Upper lobe of right lung (tissue), 1 donor: ENCODE data around the gene PAQR6. TPM values are rescaled to one million over a fixed set of nuclear protein-coding genes. Genes with fewer than 3 reads are reported as not detected.

ENCODE experiments used
- ATAC-seq: fragments of 200-7000 bp; cut with Tn5 transposase; one replicate; pipeline ENCODE4 v1.9.1; 2020; ENCODE audit warnings: mild to moderate bottlenecking, moderate library complexity
- DNase-seq: peaks from one replicate; pipeline ENCODE4 v3.0.0-alpha.2; 2020
- H3K27ac ChIP-seq: fragments of 200-600 bp; one replicate; pipeline ENCODE4 v1.8.0; 2022
- H3K27me3 ChIP-seq: fragments of 200-600 bp; one replicate; pipeline ENCODE4 v1.8.0; 2022; ENCODE audit warnings: mild to moderate bottlenecking
- H3K36me3 ChIP-seq: fragments of 200-600 bp; one replicate; pipeline ENCODE4 v1.8.0; 2022
- H3K4me1 ChIP-seq: fragments of 200-600 bp; one replicate; pipeline ENCODE4 v1.8.0; 2022
- H3K4me3 ChIP-seq: fragments of 200-600 bp; one replicate; pipeline ENCODE4 v1.8.0; 2022; ENCODE audit warnings: mild to moderate bottlenecking
- H3K9me3 ChIP-seq: fragments of 200-600 bp; one replicate; pipeline ENCODE4 v1.8.0; 2022
- intact Hi-C: fragments of 100-400 bp; cut with DNase I; formaldehyde crosslinking; loops from one replicate; pipeline ENCODE4 v1.11.0; 2022
- total RNA-seq: library from RNA; stranded (reverse); fragmentation: NEBNext Ultra II Directional; extraction: Animal tissue kit (Norgen Biotek cat#: 25700); gene quantifications from one replicate; pipeline ENCODE4 v1.2.1, GENCODE V29; 2021
- TF ChIP-seq, protein P1 (sequence below): fragments of 200-600 bp; IDR thresholded peaks from one replicate; pipeline ENCODE4 v1.8.0; 2022; ENCODE audit warnings: antibody characterized with exemption
- donor health status: DM: no; HTN: yes; CAD: no; lungs with severe emphysema.

Gene PAQR6
- total RNA-seq, 1 donor from 2014 or later: 1.9 TPM

DNA sequence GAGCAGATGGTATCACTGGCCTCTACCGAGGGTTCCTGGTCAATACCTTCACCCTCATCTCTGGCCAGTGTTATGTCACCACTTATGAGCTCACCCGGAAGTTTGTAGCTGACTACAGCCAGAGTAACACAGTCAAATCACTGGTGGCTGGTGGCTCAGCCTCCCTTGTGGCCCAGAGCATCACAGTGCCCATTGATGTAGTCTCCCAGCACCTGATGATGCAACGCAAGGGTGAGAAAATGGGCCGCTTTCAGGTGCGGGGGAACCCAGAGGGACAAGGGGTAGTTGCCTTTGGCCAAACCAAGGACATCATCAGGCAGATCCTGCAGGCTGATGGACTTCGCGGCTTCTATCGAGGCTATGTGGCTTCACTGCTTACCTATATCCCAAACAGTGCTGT lies 47.8 kb downstream of the PAQR6 start:
- TF ChIP-seq, protein P1, sequence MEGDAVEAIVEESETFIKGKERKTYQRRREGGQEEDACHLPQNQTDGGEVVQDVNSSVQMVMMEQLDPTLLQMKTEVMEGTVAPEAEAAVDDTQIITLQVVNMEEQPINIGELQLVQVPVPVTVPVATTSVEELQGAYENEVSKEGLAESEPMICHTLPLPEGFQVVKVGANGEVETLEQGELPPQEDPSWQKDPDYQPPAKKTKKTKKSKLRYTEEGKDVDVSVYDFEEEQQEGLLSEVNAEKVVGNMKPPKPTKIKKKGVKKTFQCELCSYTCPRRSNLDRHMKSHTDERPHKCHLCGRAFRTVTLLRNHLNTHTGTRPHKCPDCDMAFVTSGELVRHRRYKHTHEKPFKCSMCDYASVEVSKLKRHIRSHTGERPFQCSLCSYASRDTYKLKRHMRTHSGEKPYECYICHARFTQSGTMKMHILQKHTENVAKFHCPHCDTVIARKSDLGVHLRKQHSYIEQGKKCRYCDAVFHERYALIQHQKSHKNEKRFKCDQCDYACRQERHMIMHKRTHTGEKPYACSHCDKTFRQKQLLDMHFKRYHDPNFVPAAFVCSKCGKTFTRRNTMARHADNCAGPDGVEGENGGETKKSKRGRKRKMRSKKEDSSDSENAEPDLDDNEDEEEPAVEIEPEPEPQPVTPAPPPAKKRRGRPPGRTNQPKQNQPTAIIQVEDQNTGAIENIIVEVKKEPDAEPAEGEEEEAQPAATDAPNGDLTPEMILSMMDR: no peak
- intact Hi-C loops: no loop called here
- no peaks in the 10 kb centered on the region for H3K27me3 ChIP-seq
- H3K4me3 ChIP-seq: no peak overlapping the region
- ATAC-seq: no peak
- no peak overlapping the region for H3K27ac ChIP-seq
- H3K36me3 ChIP-seq: peaks cover 62% of the 10 kb centered on the region
- no peaks in the 10 kb centered on the region for H3K9me3 ChIP-seq
- DNase-seq: no peak
- H3K4me1 ChIP-seq: peaks cover 20% of the 10 kb centered on the region

DNA sequence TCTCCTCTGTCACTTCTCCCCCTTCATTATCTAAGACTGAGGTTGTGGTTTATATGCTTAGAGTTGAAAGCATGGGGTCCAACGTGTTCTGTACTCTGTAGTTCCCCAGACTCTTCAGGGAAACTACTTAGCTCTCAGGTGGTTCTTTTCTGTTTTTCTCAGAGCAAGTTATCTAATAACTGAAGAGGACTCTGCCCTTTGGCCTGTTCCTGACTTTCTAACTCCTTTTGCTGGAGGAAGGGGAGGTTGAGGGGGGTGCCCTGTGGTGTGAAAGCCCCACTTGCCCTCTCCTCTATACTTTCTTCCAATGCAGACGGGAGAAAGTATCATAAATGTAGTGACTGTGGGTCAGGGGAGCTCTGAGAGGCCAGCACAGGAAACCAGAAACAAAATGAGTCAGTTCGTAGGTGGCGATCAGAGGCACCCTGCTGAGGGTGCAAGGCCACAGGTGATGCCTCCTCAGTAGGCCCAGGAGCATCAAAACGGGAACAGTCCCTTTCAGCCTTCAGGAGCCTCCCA lies 49.0 kb downstream of the PAQR6 start:
- intact Hi-C loops: no loop called here
- Histone ChIP-seq H3K4me1 (peaks cover 26% of the 10 kb centered on the region), H3K36me3 (peaks cover 53% of the 10 kb centered on the region), H3K9me3 (no peaks in the 10 kb centered on the region), H3K4me3 (no peak overlapping the region), H3K27me3 (no peaks in the 10 kb centered on the region), H3K27ac (no peak overlapping the region)
- DNase-seq (no peak), ATAC-seq (no peak)
- TF ChIP-seq, protein P1: no peak

DNA sequence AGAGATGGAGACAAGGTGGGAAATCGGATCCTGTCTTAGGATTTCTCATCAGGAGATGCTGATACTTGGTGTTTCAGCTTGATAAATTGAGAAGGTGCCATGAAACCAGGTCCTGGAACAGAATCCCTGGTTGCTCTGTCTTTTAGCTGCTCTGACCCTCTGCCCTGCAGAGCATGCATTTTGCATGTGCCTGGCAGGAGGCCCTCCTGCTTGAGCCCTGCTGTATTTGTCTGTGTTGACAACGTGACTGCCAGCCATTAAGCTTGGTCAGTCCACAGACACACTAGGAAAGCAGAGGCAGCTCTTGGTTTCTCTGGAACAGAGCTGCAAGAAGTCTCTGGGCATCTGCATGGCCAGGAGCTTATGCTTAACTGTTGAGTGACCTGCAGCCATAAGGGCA lies 51.4 kb downstream of the PAQR6 start:
- H3K9me3 ChIP-seq: no peaks in the 10 kb centered on the region
- H3K4me3 ChIP-seq: no peak overlapping the region
- ATAC-seq: no peak
- intact Hi-C loops: no loop called here
- no peak for DNase-seq
- no peaks in the 10 kb centered on the region for H3K27me3 ChIP-seq
- no peak overlapping the region for H3K27ac ChIP-seq
- TF ChIP-seq, protein P1: no peak
- H3K36me3 ChIP-seq: peaks cover 39% of the 10 kb centered on the region
- peaks cover 15% of the 10 kb centered on the region for H3K4me1 ChIP-seq

DNA sequence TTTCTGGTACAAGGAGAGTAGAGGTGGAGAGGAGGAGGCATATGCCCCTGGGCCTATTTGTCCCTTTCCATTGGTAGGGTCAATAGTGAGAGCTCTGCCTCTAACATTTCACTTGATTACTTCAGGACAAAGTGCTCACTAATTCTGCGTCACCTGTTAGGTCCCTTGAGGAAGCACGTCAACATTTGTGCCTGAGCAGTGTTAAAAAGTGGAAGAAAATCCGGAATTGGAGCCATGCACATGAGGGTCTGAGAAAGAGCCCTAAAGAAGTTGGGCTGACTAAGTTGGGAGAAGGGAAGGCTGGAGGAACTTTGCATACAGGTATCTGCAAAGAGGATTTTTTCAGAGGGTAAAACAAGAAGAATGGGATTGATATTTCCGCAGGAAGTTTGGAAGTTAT lies 52.0 kb downstream of the PAQR6 start:
- ATAC-seq (no peak), DNase-seq (no peak)
- TF ChIP-seq, protein P1: no peak
- Histone ChIP-seq H3K36me3 (peaks cover 33% of the 10 kb centered on the region), H3K4me3 (no peak overlapping the region), H3K27ac (no peak overlapping the region), H3K9me3 (no peaks in the 10 kb centered on the region), H3K4me1 (peaks cover 9% of the 10 kb centered on the region), H3K27me3 (no peaks in the 10 kb centered on the region)
- intact Hi-C loops: no loop called here

DNA sequence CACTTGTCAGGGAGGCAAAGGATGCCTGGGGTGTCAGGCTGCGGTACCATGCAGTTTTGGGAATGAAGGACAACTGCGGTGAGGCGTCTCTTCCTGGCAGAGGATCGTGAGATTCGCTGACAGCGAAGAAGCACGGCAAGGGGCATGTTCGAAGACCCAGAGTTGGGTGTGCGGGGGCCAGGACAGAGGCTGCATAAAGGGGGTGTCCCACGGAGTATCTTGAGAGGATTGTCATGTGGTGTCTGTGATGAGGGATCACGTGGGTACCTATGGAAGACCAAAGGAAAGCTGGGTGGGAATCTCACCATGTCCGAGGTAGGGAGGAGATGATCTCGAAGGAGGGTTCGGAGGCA lies 53.6 kb downstream of the PAQR6 start:
- Histone ChIP-seq H3K4me3 (peak overlapping the region; percentile 97), H3K36me3 (peaks cover 17% of the 10 kb centered on the region), H3K9me3 (no peaks in the 10 kb centered on the region), H3K27ac (peak overlapping the region; percentile 81), H3K27me3 (no peaks in the 10 kb centered on the region), H3K4me1 (peaks cover 9% of the 10 kb centered on the region)
- TF ChIP-seq, protein P1: no peak
- no peak for ATAC-seq
- intact Hi-C loops: no loop called here
- no peak for DNase-seq
